ENCODE data around the gene PRSS38.

The PRSS38 gene

GRCh38 chr1:227815468-227816409 lies at the start of gene PRSS38:
Gene PRSS38 (plus strand): TSS chr1:227815675. CDS start chr1:227815717, 42 bp downstream.
- no peak for FAIRE-seq
- no peak for DNase-seq (ENCODE audit: insufficient read length, low spot score)

- FAIRE-seq, result no peak
- DNase-seq (ENCODE audit: insufficient read length, low spot score), result no peak
Measured at GRCh38 chr1:227766015-227766634, 49.4 kb upstream of the PRSS38 start.

- DNase-seq (ENCODE audit: insufficient read length, low spot score), result no peak
- FAIRE-seq, result no peak
Measured at GRCh38 chr1:227766653-227767277, 48.7 kb upstream of the PRSS38 start.

DNA sequence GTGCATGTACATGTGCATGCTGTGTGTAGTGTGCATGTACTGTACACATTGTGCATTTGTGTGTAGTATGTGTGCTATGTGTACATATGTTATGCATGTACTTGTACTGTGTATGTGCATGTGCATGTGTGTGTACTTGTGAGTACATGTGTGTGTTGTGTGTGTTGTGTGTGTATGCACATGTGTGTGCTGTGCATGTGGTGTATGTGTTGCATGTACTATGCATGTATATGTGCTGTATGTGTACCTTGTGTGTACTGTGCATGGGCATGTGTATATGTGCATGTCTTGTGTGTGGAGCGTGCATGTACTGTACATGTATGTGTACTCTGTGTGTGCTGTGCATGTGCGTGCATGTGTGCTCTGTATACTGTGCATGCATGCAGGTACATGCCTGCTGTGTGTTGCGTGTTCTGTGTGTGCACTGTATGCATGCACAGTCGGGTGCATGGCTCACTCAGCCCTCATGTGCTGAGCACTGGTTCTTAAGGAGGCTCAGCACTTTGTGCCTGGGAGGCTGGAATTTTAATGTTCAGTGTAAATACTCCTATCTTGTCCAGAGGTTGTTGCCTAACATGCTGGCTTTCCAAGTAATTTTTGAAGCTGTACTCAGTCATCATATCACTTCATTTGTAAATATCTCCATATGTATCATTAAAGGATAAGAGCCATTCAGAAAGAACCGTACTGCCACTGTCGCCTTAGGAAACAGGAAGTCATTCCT lies 47.9 kb upstream of the PRSS38 start:
- peak; percentile 98 for FAIRE-seq
- no peak for DNase-seq (ENCODE audit: insufficient read length, low spot score)

DNA sequence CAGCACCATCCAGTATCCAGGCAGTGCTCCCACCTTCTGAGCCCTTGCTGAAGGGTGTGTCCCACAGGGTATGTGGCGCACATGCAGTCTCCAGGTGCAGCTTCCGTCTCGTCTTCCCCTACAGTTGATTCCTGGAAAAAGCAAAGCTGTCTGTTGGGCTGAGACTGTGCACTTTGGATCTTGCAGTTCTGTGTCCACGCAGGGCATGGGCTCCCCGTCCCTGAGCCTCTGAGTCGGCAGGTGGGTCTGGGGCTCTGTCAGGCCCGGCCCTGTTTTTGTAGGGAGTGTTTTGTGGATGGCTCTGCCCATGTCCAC lies 47.4 kb upstream of the PRSS38 start:
- DNase-seq (ENCODE audit: insufficient read length, low spot score) (no peak), FAIRE-seq (no peak)

DNA sequence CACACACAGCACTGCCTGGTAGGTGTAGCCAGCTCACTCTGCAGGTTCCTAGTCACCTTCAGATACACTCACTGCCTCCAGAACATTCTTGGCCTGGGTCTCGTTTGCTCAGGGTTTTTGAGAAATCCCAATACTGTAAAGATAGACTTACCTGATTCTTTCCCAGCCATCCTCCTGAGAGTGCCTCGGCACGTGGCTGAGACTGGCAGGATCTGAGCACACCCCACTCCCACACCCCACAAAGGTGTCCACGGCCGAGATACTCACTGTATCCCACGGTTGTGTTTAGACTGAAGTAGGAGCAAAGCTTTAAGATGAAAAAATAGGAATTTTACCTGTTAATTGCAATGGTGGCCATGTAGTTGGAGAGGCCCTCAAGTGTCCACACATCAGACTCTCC lies 46.8 kb upstream of the PRSS38 start:
- no peak for FAIRE-seq
- DNase-seq (ENCODE audit: insufficient read length, low spot score), result no peak

DNA sequence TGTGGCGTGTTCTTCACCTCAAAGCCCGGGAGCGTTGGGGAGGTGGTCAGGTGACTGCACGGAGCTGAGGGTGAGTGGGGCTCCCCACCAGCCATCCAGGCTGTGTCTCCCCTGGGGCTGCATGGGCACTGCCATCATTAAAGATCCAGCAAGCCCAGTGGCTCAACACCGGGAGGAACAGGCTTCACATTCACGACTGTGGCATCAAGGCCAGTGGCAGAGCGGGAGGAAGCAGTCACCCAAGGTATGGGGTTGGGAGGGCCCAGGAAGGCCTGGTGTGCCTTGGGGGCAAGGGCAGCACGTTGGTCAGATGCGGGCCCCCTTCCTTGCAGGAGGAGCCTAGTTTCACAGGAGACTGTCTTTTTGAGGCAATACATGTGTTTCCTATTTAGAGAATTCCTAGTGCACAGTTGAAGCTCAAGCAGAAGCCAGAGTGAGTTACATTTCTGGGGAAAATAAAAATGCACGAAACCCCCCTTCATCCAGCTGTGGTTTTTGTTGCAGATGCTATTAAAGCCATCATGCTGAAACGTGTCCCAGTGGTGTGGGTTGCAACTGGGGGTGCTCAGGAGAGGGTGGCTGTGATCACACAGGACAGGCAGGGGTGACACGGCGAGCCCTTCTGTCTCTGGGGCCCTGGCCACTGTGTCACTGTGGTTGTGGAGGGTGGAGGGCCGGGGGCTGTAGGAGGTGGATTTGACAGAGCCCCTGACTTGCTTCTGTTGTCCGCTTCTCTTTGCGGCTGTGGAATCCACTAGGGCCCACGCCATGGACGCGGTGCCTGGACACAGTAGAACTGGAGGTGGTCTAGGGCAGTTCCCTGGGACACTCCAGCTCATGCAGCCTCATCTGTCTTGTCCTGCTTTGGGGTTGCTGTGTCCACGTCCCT lies 46.2 kb upstream of the PRSS38 start:
- no peak for FAIRE-seq
- DNase-seq (ENCODE audit: insufficient read length, low spot score), result no peak

DNA sequence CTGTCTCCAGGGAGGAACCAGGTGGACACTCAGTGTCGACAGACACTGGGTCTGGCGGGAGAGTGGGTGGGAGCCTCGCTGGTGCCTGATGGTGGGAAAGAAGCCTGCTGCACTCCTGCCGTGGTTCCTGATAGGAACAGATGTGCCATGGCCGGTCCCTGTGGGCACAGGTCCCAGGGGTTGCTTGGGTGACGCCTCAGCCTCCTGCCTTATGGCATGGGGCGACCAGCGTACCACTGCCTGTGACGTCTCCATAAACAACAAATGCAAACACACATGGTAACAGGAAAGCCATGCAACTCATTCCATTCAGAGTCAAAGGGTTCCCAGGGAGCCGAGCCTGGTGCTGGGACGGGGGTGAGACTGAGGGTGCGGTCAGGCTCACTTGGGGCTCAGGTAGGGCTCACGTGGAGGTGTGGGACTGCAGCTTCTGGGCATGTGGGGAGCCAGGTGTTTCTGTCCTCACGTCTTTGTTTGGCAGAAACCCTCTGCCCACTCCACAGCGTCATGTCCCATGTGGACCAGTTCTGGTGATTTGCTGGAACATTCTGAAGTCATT lies 45.5 kb upstream of the PRSS38 start:
- FAIRE-seq (no peak), DNase-seq (ENCODE audit: insufficient read length, low spot score) (no peak)

DNA sequence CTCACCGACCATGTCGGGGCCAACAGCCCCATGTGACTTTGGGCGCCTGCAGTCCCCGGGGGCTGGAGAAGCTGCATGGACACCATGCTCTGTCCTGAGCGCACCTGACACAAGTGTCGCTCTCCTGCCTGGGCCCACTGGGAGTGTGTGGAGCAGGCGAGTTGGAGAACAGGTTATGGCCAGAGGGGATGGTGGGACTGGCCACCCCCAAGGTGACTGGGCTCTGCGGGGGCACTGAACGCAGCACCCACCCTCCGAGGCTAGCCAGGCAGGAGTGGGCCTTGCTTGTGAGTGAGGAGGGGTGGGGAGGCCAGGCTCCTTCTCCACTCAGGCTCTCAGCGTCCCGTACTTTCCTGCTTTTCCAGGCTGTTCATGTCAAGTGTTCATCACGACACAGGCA lies 44.7 kb upstream of the PRSS38 start:
- FAIRE-seq, result no peak
- no peak for DNase-seq (ENCODE audit: insufficient read length, low spot score)

DNA sequence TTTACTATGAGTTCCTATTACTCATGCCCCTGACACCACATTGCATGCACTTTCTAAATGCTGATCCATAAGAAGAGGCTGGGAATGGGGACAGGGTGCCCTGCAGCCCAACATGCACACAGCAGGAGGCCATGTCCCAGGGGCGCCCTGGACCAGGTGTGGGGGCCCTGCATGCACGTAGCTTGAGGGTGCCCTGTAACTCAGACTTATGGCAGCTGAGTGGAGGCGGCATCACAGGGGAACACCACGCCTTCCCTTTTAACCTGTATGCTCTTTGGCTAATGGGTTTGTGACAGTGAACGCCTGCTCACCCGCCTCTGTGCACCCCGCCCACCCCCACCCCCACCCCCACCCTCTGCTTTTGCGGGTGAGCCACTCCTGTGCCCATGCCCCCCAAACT lies 44.1 kb upstream of the PRSS38 start:
- no peak for FAIRE-seq
- no peak for DNase-seq (ENCODE audit: insufficient read length, low spot score)

DNA sequence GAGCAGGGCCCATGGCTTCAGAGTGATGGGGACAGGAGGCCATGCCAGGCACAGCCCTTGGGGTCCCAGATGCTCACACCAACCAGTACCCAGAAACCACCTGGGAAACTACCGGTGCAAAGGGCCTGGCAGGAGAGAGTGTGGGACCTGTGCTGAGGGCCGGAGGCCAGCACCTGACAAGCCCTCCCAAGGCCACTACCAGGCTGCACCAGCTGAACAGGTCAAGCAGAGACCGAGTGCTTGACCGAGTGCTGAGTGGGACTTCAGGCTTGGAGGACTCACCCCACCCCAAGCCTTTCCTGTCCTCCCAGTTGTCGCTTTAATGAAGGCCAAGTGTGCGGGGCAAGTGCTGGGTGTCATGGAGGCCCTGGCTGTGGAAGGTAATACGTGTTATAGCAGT lies 43.7 kb upstream of the PRSS38 start:
- DNase-seq (ENCODE audit: insufficient read length, low spot score) (no peak), FAIRE-seq (no peak)

DNA sequence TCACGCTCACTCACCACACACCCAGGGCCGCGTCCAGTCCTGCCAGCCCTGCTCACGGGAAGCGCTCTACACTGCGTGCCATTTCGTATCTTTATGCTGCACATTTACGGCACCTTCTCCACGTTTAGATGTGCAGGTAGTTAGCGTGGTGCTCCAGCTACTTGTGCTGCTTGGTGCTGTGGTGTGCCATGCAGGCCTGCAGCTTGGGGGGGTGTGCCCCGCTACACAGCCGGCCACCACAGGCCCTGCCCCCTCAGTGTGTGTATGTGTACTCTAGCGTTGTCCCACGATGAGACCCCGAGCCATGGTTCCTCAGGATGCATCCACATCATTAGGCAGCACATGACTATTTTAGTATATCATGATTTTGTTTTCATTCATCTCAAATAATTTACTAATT lies 41.9 kb upstream of the PRSS38 start:
- no peak for FAIRE-seq
- DNase-seq (ENCODE audit: insufficient read length, low spot score), result no peak

DNA sequence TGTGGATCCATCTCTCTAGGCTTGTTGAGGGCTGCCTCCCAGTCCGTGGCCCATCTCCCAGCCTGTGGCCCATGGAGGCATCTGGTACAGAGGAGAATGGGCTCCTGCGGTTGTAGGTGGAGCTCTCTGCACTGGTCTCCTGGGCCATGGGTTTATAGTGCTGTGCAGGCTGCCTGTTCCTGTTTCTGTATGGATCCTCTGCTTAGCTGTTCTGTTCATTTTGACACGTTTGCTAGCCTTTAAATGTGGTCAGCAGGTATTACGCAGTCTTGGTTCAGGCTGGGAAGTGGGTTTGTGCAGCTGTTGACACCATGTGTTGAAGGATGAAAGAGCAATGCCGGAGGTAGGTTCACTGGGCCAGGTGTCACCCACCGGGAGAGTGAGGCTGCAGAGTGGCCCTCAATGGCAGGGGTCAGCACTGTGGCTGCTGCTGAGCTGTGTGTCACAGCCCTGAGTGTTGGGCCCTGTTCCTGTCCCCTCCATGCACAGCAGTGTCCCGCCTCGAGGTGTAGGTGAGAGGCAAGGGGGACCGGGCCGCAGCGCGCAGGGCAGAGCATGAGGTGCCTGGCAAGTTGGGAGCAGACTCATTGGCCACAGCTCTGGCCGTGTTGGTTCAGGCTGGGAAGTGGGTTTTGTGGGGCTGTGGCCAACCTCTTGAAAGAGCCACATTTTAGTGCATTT lies 41.3 kb upstream of the PRSS38 start:
- FAIRE-seq, result no peak
- DNase-seq (ENCODE audit: insufficient read length, low spot score), result no peak

DNA sequence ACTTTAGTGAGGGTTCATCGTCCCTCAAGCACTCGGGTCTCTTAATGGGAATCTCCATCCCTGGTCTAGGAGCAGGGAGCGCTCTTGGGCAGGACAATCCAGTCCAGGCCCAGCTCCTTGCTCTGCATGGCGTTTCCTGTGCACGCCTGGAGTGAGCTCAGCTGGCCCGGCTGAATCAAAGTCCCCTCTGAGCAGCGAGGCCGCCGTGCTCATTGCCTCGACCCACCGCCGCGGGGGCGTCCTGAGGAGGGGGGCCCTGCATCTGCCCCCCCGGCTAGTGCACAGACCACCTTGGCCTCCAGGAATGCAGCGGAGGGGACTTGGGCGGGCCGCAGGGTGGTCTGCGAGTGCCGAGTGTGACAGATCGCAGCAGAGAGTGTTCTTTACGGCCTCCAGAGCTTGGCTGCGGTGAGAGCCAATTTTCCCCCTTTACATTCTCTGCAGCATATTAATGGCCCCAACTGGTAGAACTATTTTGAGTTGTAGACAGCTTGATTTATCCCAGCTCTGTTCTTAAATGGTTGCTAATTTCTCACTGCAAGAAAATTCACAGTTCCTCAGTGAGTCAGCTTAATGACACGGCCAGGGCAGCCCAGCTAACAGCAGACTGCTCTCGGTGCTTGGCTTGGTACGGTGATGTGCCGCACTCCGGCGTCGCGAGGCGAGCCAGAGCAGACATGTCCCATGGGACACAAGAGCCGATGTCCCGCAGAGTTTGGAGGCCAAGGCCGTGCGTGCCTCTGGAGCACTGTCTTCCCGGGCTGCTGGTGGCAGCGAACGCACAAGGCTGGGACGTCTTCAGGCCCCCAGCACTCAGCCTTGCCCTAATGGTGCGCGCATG lies 40.4 kb upstream of the PRSS38 start:
- DNase-seq (ENCODE audit: insufficient read length, low spot score) (no peak), FAIRE-seq (no peak)

GRCh38 chr1:227775841-227776240 lies 39.6 kb upstream of the PRSS38 start:
- FAIRE-seq (no peak), DNase-seq (ENCODE audit: insufficient read length, low spot score) (no peak)

- no peak for DNase-seq (ENCODE audit: insufficient read length, low spot score)
- no peak for FAIRE-seq
Measured at GRCh38 chr1:227776331-227776771, 39.1 kb upstream of the PRSS38 start.

DNA sequence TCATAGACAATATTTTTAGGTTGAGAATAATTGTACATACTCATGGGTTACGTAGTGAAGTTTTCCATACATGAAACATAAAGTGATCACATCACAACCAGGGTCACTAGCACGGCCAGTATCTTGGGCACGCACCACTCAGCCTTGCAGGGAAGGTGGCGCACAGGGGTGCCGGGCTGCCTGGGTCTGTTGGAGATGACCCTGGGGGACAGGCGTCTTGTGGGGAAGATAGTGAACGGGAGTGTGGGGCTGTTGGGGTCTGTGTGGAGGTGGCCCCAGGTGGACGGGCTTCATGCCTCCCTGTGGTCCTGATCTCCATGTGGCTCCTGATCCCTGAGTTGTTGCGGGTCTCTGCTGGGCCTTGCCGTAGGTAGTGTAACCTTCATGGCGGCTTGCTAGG lies 38.3 kb upstream of the PRSS38 start:
- no peak for FAIRE-seq
- DNase-seq (ENCODE audit: insufficient read length, low spot score), result no peak

DNA sequence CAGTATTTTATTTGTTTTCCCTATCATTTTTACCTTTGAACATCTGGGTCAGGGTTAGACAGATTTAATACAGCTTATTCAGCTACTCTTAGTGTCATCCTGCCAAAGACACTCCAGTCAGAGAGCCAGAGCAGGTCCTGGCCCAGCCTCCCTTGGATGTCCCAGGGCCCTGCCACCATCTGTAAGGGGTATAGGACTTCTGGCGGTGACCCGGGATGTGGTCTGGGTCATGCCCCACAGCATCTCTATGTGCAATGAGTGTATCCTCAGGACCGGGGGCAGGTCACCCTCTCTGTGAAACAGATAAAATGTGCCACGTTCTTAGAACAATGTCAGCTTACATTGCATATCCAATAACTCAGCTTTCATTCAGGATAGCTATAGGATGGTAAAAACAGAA lies 37.8 kb upstream of the PRSS38 start:
- no peak for DNase-seq (ENCODE audit: insufficient read length, low spot score)
- no peak for FAIRE-seq

Data from HTR-8/SVneo (cell line).